HUES48 (cell line): ENCODE results near the gene ADGRG7.

Experiments used
- H3K27ac ChIP-seq: one replicate; pipeline ENCODE4 v1.7.0; 2013; ENCODE audit warnings: low read depth, low read length, inconsistent platforms
- H3K27me3 ChIP-seq: 2 replicates; pipeline ENCODE4 v1.6.1; 2013; ENCODE audit warnings: mild to moderate bottlenecking, low read length; ENCODE audit not compliant: control insufficient read depth, insufficient read depth
- H3K36me3 ChIP-seq: 2 replicates; pipeline ENCODE4 v1.6.1; 2013; ENCODE audit warnings: low read length; ENCODE audit not compliant: control insufficient read depth, insufficient read depth
- H3K4me1 ChIP-seq: 2 replicates; pipeline ENCODE4 v1.6.1; 2013; ENCODE audit warnings: mild to moderate bottlenecking, low read length; ENCODE audit not compliant: control insufficient read depth, insufficient read depth
- H3K4me3 ChIP-seq: 2 replicates; pipeline ENCODE4 v1.5.1; 2013; ENCODE audit warnings: mild to moderate bottlenecking, low read depth, low read length
- H3K9ac ChIP-seq: 2 replicates; pipeline ENCODE4 v1.6.1; 2013; ENCODE audit warnings: mild to moderate bottlenecking, low read depth, low read length, moderate library complexity
- H3K9me3 ChIP-seq: 2 replicates; pipeline ENCODE4 v1.6.1; 2013; ENCODE audit warnings: low read length; ENCODE audit not compliant: control insufficient read depth, insufficient read depth

The ADGRG7 gene

DNA sequence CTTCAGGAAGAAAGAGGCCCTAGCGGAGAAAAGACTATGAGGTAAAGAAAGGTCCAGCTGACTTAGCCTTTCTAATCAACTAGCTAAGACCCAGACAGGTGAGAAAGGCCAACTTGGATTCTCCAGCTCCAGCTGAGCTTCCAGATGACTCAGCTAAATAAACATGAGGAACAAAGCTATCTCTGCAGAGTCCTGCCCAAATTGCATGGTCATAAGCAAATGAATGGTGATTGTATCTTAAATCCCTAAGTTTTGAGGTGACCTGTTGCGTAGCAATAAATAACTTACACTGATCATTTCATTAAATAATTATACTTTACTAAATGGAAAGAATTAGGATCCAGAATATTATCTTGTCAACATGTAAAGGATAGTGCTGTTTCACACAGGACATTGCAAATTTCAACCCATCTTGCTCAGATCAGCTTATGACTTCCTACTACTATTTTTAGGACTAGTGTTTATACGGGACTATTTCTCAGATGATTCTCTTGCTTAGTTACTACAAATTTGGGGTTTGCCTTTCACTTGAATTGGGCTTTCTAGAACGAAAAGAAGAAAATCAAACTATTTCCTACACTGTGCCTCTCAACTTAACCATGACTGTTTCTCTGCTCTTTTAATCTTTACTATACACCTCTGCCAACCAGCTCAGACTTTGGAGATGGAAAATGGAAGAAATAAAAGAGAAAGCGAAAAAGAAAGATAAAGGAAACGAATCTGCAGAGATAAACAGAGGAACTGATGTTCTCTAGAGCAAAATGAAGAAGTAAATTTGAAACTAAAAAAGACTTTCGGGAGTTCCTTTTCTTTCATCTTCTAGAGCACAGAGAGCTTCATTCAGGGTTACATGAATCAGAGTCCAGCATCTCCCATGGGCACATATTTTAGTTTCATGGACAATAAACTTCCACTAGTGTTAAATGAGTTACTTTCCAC, 6.6 kb upstream of the ADGRG7 start:
- no peaks in the 10 kb centered on the region for H3K36me3 ChIP-seq
- peaks cover 15% of the 10 kb centered on the region for H3K4me1 ChIP-seq
- H3K27me3 ChIP-seq, result no peaks in the 10 kb centered on the region
- H3K4me3 ChIP-seq, result no peak overlapping the region
- H3K27ac ChIP-seq, result peak overlapping the region; percentile 90
- no peak overlapping the region for H3K9ac ChIP-seq
- H3K9me3 ChIP-seq, result no peaks in the 10 kb centered on the region

GRCh38 chr3:100603469-100603868, 5.9 kb upstream of the ADGRG7 start:
- Histone ChIP-seq H3K4me3 (no peak overlapping the region), H3K36me3 (no peaks in the 10 kb centered on the region), H3K27ac (peak overlapping the region; percentile 76), H3K4me1 (peaks cover 15% of the 10 kb centered on the region), H3K9me3 (no peaks in the 10 kb centered on the region), H3K27me3 (no peaks in the 10 kb centered on the region), H3K9ac (no peak overlapping the region)

GRCh38 chr3:100605358-100605757, 4.0 kb upstream of the ADGRG7 start:
- no peaks in the 10 kb centered on the region for H3K9me3 ChIP-seq
- H3K9ac ChIP-seq, result no peak overlapping the region
- H3K36me3 ChIP-seq, result no peaks in the 10 kb centered on the region
- no peaks in the 10 kb centered on the region for H3K27me3 ChIP-seq
- no peak overlapping the region for H3K27ac ChIP-seq
- no peak overlapping the region for H3K4me3 ChIP-seq
- peaks cover 15% of the 10 kb centered on the region for H3K4me1 ChIP-seq

GRCh38 chr3:100606894-100607512, 2.4 kb upstream of the ADGRG7 start:
- Histone ChIP-seq H3K4me1 (peaks cover 15% of the 10 kb centered on the region), H3K4me3 (no peak overlapping the region), H3K27ac (no peak overlapping the region), H3K9ac (no peak overlapping the region), H3K36me3 (no peaks in the 10 kb centered on the region), H3K27me3 (no peaks in the 10 kb centered on the region), H3K9me3 (no peaks in the 10 kb centered on the region)

DNA sequence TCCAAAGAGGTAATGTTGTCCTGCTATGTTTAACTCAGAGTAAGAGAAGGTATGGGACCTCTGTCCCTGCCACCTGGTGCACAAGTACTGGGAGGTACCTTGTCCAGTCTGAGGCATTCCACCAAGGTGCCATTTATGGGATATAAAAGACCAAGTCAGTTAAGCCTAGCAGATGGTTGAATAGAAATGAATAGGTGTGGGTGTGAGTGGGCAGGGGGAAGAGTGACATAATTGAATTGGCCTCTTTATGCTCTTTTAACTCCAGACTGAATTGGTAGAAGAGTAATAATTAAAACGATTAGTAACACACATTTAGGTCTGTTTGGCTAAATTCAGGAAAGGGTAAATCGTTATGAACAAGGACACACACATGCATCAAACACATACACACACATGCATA, 562 bp downstream of the ADGRG7 start:
- H3K27ac ChIP-seq, result no peak overlapping the region

GRCh38 chr3:100611221-100611620, 1.8 kb downstream of the ADGRG7 start:
- Histone ChIP-seq H3K27ac (no peak overlapping the region), H3K9me3 (no peaks in the 10 kb centered on the region), H3K27me3 (no peaks in the 10 kb centered on the region; the same call in 1 of the 2 replicates), H3K4me1 (no peaks in the 10 kb centered on the region), H3K36me3 (no peaks in the 10 kb centered on the region), H3K4me3 (no peak overlapping the region), H3K9ac (no peak overlapping the region)

More for the DNA sequence above, 562 bp downstream of the ADGRG7 start:
- no peak overlapping the region for H3K4me3 ChIP-seq
- no peaks in the 10 kb centered on the region; the same call in 1 of the 2 replicates for H3K27me3 ChIP-seq
- H3K9ac ChIP-seq, result no peak overlapping the region
- no peaks in the 10 kb centered on the region for H3K9me3 ChIP-seq
- H3K36me3 ChIP-seq, result no peaks in the 10 kb centered on the region
- H3K4me1 ChIP-seq, result no peaks in the 10 kb centered on the region

DNA sequence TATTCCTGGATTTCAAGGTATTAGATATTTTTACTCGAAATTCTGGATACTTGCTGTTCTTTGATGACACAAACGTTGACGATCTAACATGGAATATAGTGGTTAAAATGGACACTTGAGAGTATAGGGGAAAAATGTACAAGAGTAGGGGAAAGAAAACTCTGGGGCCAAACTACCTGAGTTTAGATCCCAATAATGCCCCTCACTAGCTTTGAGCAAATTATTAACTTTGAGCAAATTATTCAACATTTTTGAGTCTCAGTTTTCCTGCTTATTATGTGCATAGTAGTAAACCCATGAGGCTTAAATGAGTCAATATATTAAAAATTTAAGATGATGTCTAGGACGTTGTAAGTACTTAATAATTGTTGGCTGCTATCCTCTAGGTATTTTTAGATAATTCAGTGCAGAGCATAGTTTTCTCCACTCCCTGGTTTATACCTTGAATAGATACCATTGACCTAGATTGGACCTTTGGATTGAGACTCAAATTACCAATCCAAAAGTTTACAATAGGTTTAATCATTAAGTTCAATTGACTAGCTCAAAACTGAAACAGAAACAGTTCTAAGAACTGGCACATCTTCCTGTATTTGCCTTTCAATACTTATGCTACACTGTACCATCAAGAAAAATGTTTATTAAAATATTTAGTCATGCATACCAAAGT, 4.5 kb downstream of the ADGRG7 start:
- Histone ChIP-seq H3K36me3 (no peaks in the 10 kb centered on the region), H3K27me3 (no peaks in the 10 kb centered on the region; the same call in 1 of the 2 replicates), H3K27ac (no peak overlapping the region), H3K9ac (no peak overlapping the region), H3K4me3 (no peak overlapping the region), H3K4me1 (no peaks in the 10 kb centered on the region), H3K9me3 (no peaks in the 10 kb centered on the region)

DNA sequence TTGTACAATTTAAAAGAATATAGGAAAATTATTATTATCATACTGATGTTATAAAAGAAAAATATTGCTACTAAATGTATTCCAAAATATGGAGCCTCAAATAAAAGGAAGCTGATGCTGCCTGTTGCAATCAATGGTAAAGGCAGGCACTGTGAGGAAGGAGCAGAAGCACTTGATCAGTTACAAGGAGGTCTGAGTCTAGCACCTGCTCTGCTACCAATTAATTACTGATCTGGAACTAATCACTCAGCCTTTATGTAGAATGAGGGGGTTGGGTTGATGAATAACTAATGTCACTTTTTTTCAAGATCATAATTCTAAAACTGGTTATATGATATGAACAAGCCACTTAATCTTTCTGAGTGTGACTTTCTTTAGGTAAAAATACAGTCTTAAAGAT, 5.5 kb downstream of the ADGRG7 start:
- no peak overlapping the region for H3K4me3 ChIP-seq

GRCh38 chr3:100615684-100616083, 6.3 kb downstream of the ADGRG7 start:
- H3K4me1 ChIP-seq, result no peaks in the 10 kb centered on the region
- no peak overlapping the region for H3K4me3 ChIP-seq
- H3K36me3 ChIP-seq, result no peaks in the 10 kb centered on the region
- no peaks in the 10 kb centered on the region for H3K9me3 ChIP-seq
- H3K9ac ChIP-seq, result no peak overlapping the region
- H3K27me3 ChIP-seq, result no peaks in the 10 kb centered on the region; the same call in 1 of the 2 replicates
- no peak overlapping the region for H3K27ac ChIP-seq

More for the DNA sequence above, 5.5 kb downstream of the ADGRG7 start:
- Histone ChIP-seq H3K9ac (no peak overlapping the region), H3K27ac (no peak overlapping the region), H3K27me3 (no peaks in the 10 kb centered on the region; the same call in 1 of the 2 replicates), H3K4me1 (no peaks in the 10 kb centered on the region), H3K36me3 (no peaks in the 10 kb centered on the region), H3K9me3 (no peaks in the 10 kb centered on the region)

GRCh38 chr3:100621251-100621650, 11.8 kb downstream of the ADGRG7 start:
- H3K4me1 ChIP-seq, result no peaks in the 10 kb centered on the region
- H3K27ac ChIP-seq, result no peak overlapping the region
- no peaks in the 10 kb centered on the region for H3K27me3 ChIP-seq
- no peak overlapping the region for H3K4me3 ChIP-seq
- H3K9me3 ChIP-seq, result no peaks in the 10 kb centered on the region
- H3K36me3 ChIP-seq, result no peaks in the 10 kb centered on the region
- no peak overlapping the region for H3K9ac ChIP-seq
